HUES64 (cell line): ENCODE data around the gene SATB2.

Source experiments
- H3K27ac ChIP-seq: 2 replicates; pipeline ENCODE4 v1.7.0; 2013; ENCODE audit warnings: low read depth, low read length, inconsistent platforms
- H3K27me3 ChIP-seq: 2 replicates; pipeline ENCODE4 v1.6.1; 2013; ENCODE audit warnings: mild to moderate bottlenecking, low read length; ENCODE audit not compliant: insufficient read depth
- H3K36me3 ChIP-seq: 2 replicates; pipeline ENCODE4 v1.6.1; 2013; ENCODE audit warnings: mild to moderate bottlenecking, low read length; ENCODE audit not compliant: insufficient read depth
- H3K4me1 ChIP-seq: 2 replicates; pipeline ENCODE4 v1.6.1; 2013; ENCODE audit warnings: mild to moderate bottlenecking, low read length, moderate library complexity; ENCODE audit not compliant: insufficient read depth
- H3K4me3 ChIP-seq: 2 replicates; pipeline ENCODE4 v1.5.1; 2013; ENCODE audit warnings: mild to moderate bottlenecking, low read length, moderate library complexity
- H3K9ac ChIP-seq: 2 replicates; pipeline ENCODE4 v1.6.1; 2013; ENCODE audit warnings: mild to moderate bottlenecking, low read depth, low read length
- H3K9me3 ChIP-seq: 2 replicates; pipeline ENCODE4 v1.6.1; 2013; ENCODE audit warnings: low read depth, low read length; ENCODE audit not compliant: insufficient read depth
- WGBS: fragments of 150-250, 120-280 bp; methylation state at CpG from one replicate; pipeline ENCODE4 v1.1.7; 2013; ENCODE audit warnings: missing lambda C conversion rate; 5-methylcytosine and 5-hydroxymethylcytosine counted together

Gene SATB2

GRCh38 chr2:199443589-199444130 is 14.1 kb downstream of the SATB2 start:
- no peaks in the 10 kb centered on the region for H3K27me3 ChIP-seq
- no peaks in the 10 kb centered on the region for H3K9me3 ChIP-seq
- no peak overlapping the region for H3K4me3 ChIP-seq
- no peaks in the 10 kb centered on the region for H3K36me3 ChIP-seq
- no peak overlapping the region for H3K9ac ChIP-seq
- WGBS: 81% methylated on average over 3 of the region's 3 CpGs
- peaks cover 27% of the 10 kb centered on the region for H3K4me1 ChIP-seq
- no peak overlapping the region for H3K27ac ChIP-seq

GRCh38 chr2:199442173-199442572 is 15.6 kb downstream of the SATB2 start:
- 96% methylated on average over 7 of the region's 7 CpGs for WGBS
- H3K9ac ChIP-seq: no peak overlapping the region
- no peak overlapping the region for H3K4me3 ChIP-seq
- no peaks in the 10 kb centered on the region for H3K36me3 ChIP-seq
- no peaks in the 10 kb centered on the region for H3K27me3 ChIP-seq
- H3K27ac ChIP-seq: no peak overlapping the region
- H3K4me1 ChIP-seq: peaks cover 30% of the 10 kb centered on the region
- H3K9me3 ChIP-seq: no peaks in the 10 kb centered on the region

GRCh38 chr2:199441759-199442158 is 16.0 kb downstream of the SATB2 start:
- no peaks in the 10 kb centered on the region for H3K9me3 ChIP-seq
- no peak overlapping the region for H3K9ac ChIP-seq
- WGBS: 93% methylated on average over 4 of the region's 4 CpGs
- no peaks in the 10 kb centered on the region for H3K27me3 ChIP-seq
- H3K36me3 ChIP-seq: no peaks in the 10 kb centered on the region
- H3K4me3 ChIP-seq: no peak overlapping the region
- peaks cover 28% of the 10 kb centered on the region for H3K4me1 ChIP-seq
- H3K27ac ChIP-seq: no peak overlapping the region

GRCh38 chr2:199440118-199440517 is 17.6 kb downstream of the SATB2 start:
- Histone ChIP-seq H3K9ac (no peak overlapping the region), H3K27me3 (no peaks in the 10 kb centered on the region), H3K4me1 (peaks cover 28% of the 10 kb centered on the region), H3K9me3 (no peaks in the 10 kb centered on the region), H3K4me3 (no peak overlapping the region), H3K27ac (no peak overlapping the region), H3K36me3 (no peaks in the 10 kb centered on the region)

- H3K27me3 ChIP-seq: no peaks in the 10 kb centered on the region
- H3K9me3 ChIP-seq: no peaks in the 10 kb centered on the region
- peak overlapping the region; percentile 66; the same call in 1 of the 2 replicates for H3K27ac ChIP-seq
- no peak overlapping the region for H3K9ac ChIP-seq
- WGBS: 97% methylated on average over 5 of the region's 5 CpGs
- H3K4me1 ChIP-seq: peaks cover 28% of the 10 kb centered on the region
- no peaks in the 10 kb centered on the region for H3K36me3 ChIP-seq
- no peak overlapping the region for H3K4me3 ChIP-seq
Observed at GRCh38 chr2:199439542-199439941, 18.2 kb downstream of the SATB2 start.

- Histone ChIP-seq H3K9ac (no peak overlapping the region), H3K9me3 (no peaks in the 10 kb centered on the region), H3K27ac (peak overlapping the region; percentile 66), H3K36me3 (no peaks in the 10 kb centered on the region), H3K4me3 (no peak overlapping the region), H3K4me1 (peaks cover 28% of the 10 kb centered on the region), H3K27me3 (no peaks in the 10 kb centered on the region)
- 52% methylated on average over 3 of the region's 3 CpGs for WGBS
Observed at GRCh38 chr2:199439066-199439465, 18.7 kb downstream of the SATB2 start.

GRCh38 chr2:199434555-199434954 is 23.2 kb downstream of the SATB2 start:
- WGBS: 95% methylated on average over 1 of the region's 1 CpG
- H3K36me3 ChIP-seq: no peaks in the 10 kb centered on the region
- no peaks in the 10 kb centered on the region for H3K9me3 ChIP-seq
- H3K27me3 ChIP-seq: no peaks in the 10 kb centered on the region
- no peak overlapping the region for H3K9ac ChIP-seq
- H3K4me1 ChIP-seq: peaks cover 56% of the 10 kb centered on the region
- no peak overlapping the region for H3K4me3 ChIP-seq
- H3K27ac ChIP-seq: no peak overlapping the region

GRCh38 chr2:199433204-199433832 is 24.4 kb downstream of the SATB2 start:
- H3K36me3 ChIP-seq: no peaks in the 10 kb centered on the region
- no peaks in the 10 kb centered on the region for H3K9me3 ChIP-seq
- no peak overlapping the region for H3K27ac ChIP-seq
- no peak overlapping the region for H3K9ac ChIP-seq
- no peaks in the 10 kb centered on the region for H3K27me3 ChIP-seq
- peaks cover 44% of the 10 kb centered on the region for H3K4me1 ChIP-seq
- 75% methylated on average over 9 of the region's 11 CpGs for WGBS
- no peak overlapping the region for H3K4me3 ChIP-seq

GRCh38 chr2:199431746-199432213 is 26.0 kb downstream of the SATB2 start:
- Histone ChIP-seq H3K36me3 (no peaks in the 10 kb centered on the region), H3K9me3 (no peaks in the 10 kb centered on the region), H3K27me3 (no peaks in the 10 kb centered on the region), H3K9ac (no peak overlapping the region), H3K4me3 (peak overlapping the region; percentile 19; the same call in 1 of the 2 replicates), H3K27ac (peak overlapping the region; percentile 50), H3K4me1 (peaks cover 45% of the 10 kb centered on the region)
- WGBS: 31% methylated on average over 11 of the region's 11 CpGs

GRCh38 chr2:199430214-199430613 is 27.5 kb downstream of the SATB2 start:
- H3K9me3 ChIP-seq: no peaks in the 10 kb centered on the region
- H3K27me3 ChIP-seq: no peaks in the 10 kb centered on the region
- no peaks in the 10 kb centered on the region for H3K36me3 ChIP-seq
- 89% methylated on average over 3 of the region's 3 CpGs for WGBS
- H3K4me1 ChIP-seq: peaks cover 45% of the 10 kb centered on the region
- H3K4me3 ChIP-seq: no peak overlapping the region
- no peak overlapping the region for H3K9ac ChIP-seq
- H3K27ac ChIP-seq: no peak overlapping the region

- no peaks in the 10 kb centered on the region for H3K36me3 ChIP-seq
- peaks cover 51% of the 10 kb centered on the region for H3K4me1 ChIP-seq
- no peak overlapping the region for H3K9ac ChIP-seq
- H3K27ac ChIP-seq: no peak overlapping the region
- H3K4me3 ChIP-seq: no peak overlapping the region
- H3K27me3 ChIP-seq: no peaks in the 10 kb centered on the region
- H3K9me3 ChIP-seq: no peaks in the 10 kb centered on the region
- WGBS: 91% methylated on average over 2 of the region's 3 CpGs
Observed at GRCh38 chr2:199428291-199428690, 29.4 kb downstream of the SATB2 start.
